ENCODE data around the gene RAB14. TPM values are rescaled to one million over a fixed set of nuclear protein-coding genes. Genes with fewer than 3 reads are reported as not detected.
A peak's percentile ranks its signal among the peaks of the same experiment; 100 is the strongest.
"Not testable (repeated sequence)": the region's sequence is repeated elsewhere in the genome, so short reads cannot be mapped to it uniquely, and the experiment has no call there.

Gene RAB14
- total RNA-seq, 6 experiments from 2014 or later = 80.3 to 91.4 (median 85.8) TPM

DNA sequence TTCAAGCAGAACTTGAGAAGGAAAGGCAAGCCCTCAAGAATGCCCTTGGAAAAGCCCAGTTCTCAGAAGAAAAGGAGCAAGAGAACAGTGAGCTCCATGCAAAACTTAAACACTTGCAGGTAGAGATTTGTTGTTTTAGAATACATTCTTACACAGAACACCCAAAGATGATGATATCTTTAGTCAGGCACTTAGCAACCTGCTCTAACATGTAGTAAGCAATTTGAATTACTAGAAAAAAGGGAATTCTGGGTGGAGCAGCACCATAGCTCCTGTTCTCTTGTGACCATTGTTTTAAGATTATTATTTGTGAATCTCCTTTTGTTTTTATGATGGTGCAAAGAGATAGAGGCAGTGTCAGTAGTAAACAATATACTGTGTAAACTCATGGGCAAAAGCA lies 63.1 kb downstream of the RAB14 start:
- peaks cover 2% of the 10 kb centered on the region; the same call in 1 of the 2 replicates for H3K27me3 Mint-ChIP-seq (ENCODE audit: insufficient read depth)
- H3K36me3 Mint-ChIP-seq (ENCODE audit: low read depth) = peaks cover 26% of the 10 kb centered on the region
- H3K4me3 Mint-ChIP-seq = no peak overlapping the region
- peak overlapping the region; percentile 57; the same call in 1 of the 2 replicates for H3K27ac Mint-ChIP-seq
- no peaks in the 10 kb centered on the region for H3K9me3 Mint-ChIP-seq
- H3K4me1 Mint-ChIP-seq (ENCODE audit: low read depth) = peaks cover 33% of the 10 kb centered on the region
- DNase-seq = no peak
- no peak for TF ChIP-seq CTCF (IDR thresholded peaks at IDR 0.05)

GRCh38 chr9:121135642-121136041 lies 66.0 kb downstream of the RAB14 start:
- peaks cover 10% of the 10 kb centered on the region; the same call in 1 of the 2 replicates for H3K36me3 Mint-ChIP-seq (ENCODE audit: low read depth)
- no peak for TF ChIP-seq CTCF (IDR thresholded peaks at IDR 0.05)
- H3K4me3 Mint-ChIP-seq = no peak overlapping the region

GRCh38 chr9:121133104-121133816 lies 68.4 kb downstream of the RAB14 start:
- no peak for TF ChIP-seq CTCF (IDR thresholded peaks at IDR 0.05)
- no peak for DNase-seq
- H3K4me1 Mint-ChIP-seq (ENCODE audit: low read depth) = peaks cover 6% of the 10 kb centered on the region
- peaks cover 19% of the 10 kb centered on the region for H3K36me3 Mint-ChIP-seq (ENCODE audit: low read depth)
- no peak overlapping the region for H3K27ac Mint-ChIP-seq
- no peaks in the 10 kb centered on the region; the same call in none of the 2 replicates for H3K9me3 Mint-ChIP-seq
- no peak overlapping the region for H3K4me3 Mint-ChIP-seq
- no peaks in the 10 kb centered on the region; the same call in 1 of the 2 replicates for H3K27me3 Mint-ChIP-seq (ENCODE audit: insufficient read depth)

More at GRCh38 chr9:121135642-121136041, 66.0 kb downstream of the RAB14 start:
- DNase-seq = no peak
- H3K27ac Mint-ChIP-seq = no peak overlapping the region
- no peaks in the 10 kb centered on the region; the same call in 1 of the 2 replicates for H3K27me3 Mint-ChIP-seq (ENCODE audit: insufficient read depth)
- H3K4me1 Mint-ChIP-seq (ENCODE audit: low read depth) = peaks cover 17% of the 10 kb centered on the region
- no peaks in the 10 kb centered on the region for H3K9me3 Mint-ChIP-seq

GRCh38 chr9:121129384-121129783 lies 72.3 kb downstream of the RAB14 start:
- not testable (repeated sequence) for H3K4me1 Mint-ChIP-seq (ENCODE audit: low read depth); H3K27me3 Mint-ChIP-seq (ENCODE audit: insufficient read depth); H3K4me3 Mint-ChIP-seq; H3K27ac Mint-ChIP-seq; H3K9me3 Mint-ChIP-seq; DNase-seq
- peaks cover 29% of the 10 kb centered on the region for H3K36me3 Mint-ChIP-seq (ENCODE audit: low read depth)

Other genes with a start within 250 kb of the RAB14 start
- gene C5, start 151.6 kb downstream of the RAB14 start, total RNA-seq (2021; fragmentation: NEBNext Ultra II Directional; extraction: Animal tissue kit (Norgen Biotek cat#: 25700)) = 1 to 10 TPM; 1.5 to 2.3 (median 2.1) TPM
- gene CNTRL, start 126.9 kb downstream of the RAB14 start, total RNA-seq (2021; fragmentation: NEBNext Ultra II Directional; extraction: Animal tissue kit (Norgen Biotek cat#: 25700)) = 10 to 100 TPM in 2 of 6 experiments, 1 to 10 TPM in 4; 3.8 to 10.4 (median 8.8) TPM
- 100 to 1,000 TPM; 288 to 394 (median 318) TPM for gene GSN, start 66.3 kb upstream of the RAB14 start, total RNA-seq (2021; fragmentation: NEBNext Ultra II Directional; extraction: Animal tissue kit (Norgen Biotek cat#: 25700))
- gene STOM, start 168.4 kb upstream of the RAB14 start, total RNA-seq (2021; fragmentation: NEBNext Ultra II Directional; extraction: Animal tissue kit (Norgen Biotek cat#: 25700)) = 100 to 1,000 TPM in 5 of 6 experiments, 10 to 100 TPM in 1; 85.4 to 151 (median 138) TPM